NCI-H1092 treated with DMSO at 0.1 percent for 48 hours (cell line): ENCODE data around the gene DSG2.
"Not testable (repeated sequence)": the region's sequence is repeated elsewhere in the genome, so short reads cannot be mapped to it uniquely, and the experiment has no call there.

Experiments used
- DNase-seq: peaks from one replicate; lab custom pipeline; 2025; lab: John Stamatoyannopoulos, UW

Gene DSG2

GRCh38 chr18:31500051-31500688 is 2.2 kb downstream of the DSG2 start:
- no peak for DNase-seq

GRCh38 chr18:31503011-31503410 is 5.0 kb downstream of the DSG2 start:
- DNase-seq: no peak

- no peak for DNase-seq
These were observed 6.6 kb downstream of the DSG2 start for GRCh38 chr18:31504455-31505147.

- no peak for DNase-seq
These were observed 7.2 kb downstream of the DSG2 start for GRCh38 chr18:31505156-31505555.

- no peak for DNase-seq
These were observed 8.2 kb downstream of the DSG2 start for GRCh38 chr18:31506024-31506742.

GRCh38 chr18:31507124-31507523 is 9.1 kb downstream of the DSG2 start:
- DNase-seq: not testable (repeated sequence)

- no peak for DNase-seq
These were observed 10.8 kb downstream of the DSG2 start for GRCh38 chr18:31508781-31509180.

- no peak for DNase-seq
These were observed 11.6 kb downstream of the DSG2 start for GRCh38 chr18:31509571-31509970.

- DNase-seq: no peak
These were observed 12.3 kb downstream of the DSG2 start for GRCh38 chr18:31510319-31510718.

- no peak for DNase-seq
These were observed 13.1 kb downstream of the DSG2 start for GRCh38 chr18:31511098-31511497.

- DNase-seq: no peak
These were observed 14.3 kb downstream of the DSG2 start for GRCh38 chr18:31512203-31512764.

GRCh38 chr18:31513189-31513935 is 15.4 kb downstream of the DSG2 start:
- no peak for DNase-seq

- DNase-seq: no peak
These were observed 18.5 kb downstream of the DSG2 start for GRCh38 chr18:31516437-31516836.

GRCh38 chr18:31526374-31526773 is 28.4 kb downstream of the DSG2 start:
- no peak for DNase-seq

GRCh38 chr18:31533236-31533635 is 35.3 kb downstream of the DSG2 start:
- DNase-seq: no peak

GRCh38 chr18:31538837-31539236 is 40.9 kb downstream of the DSG2 start:
- DNase-seq: no peak

GRCh38 chr18:31546476-31546875 is 48.5 kb downstream of the DSG2 start:
- DNase-seq: no peak

- DNase-seq: no peak
These were observed 50.9 kb downstream of the DSG2 start for GRCh38 chr18:31548853-31549252.

- DNase-seq: no peak
These were observed 51.4 kb downstream of the DSG2 start for GRCh38 chr18:31549416-31549815.

- no peak for DNase-seq
These were observed 53.9 kb downstream of the DSG2 start for GRCh38 chr18:31551883-31552282.

GRCh38 chr18:31553800-31554199 is 55.8 kb downstream of the DSG2 start:
- no peak for DNase-seq

GRCh38 chr18:31554776-31555175 is 56.8 kb downstream of the DSG2 start:
- DNase-seq: no peak
